ENCODE measurements around the gene RASA3. TPM values are rescaled to one million over a fixed set of nuclear protein-coding genes. Genes with fewer than 3 reads are reported as not detected.

Gene RASA3
- total RNA-seq, 2 experiments from 2014 or later: 28.9 to 32.3 TPM

- intact Hi-C loops (cut with micrococcal nuclease): loop anchor here (5.0 kb wide), 1 partner anchor 85 kb away; no protein-coding TSS in a partner anchor
- Mint-ChIP-seq H3K36me3 (ENCODE audit: low read depth) (no peaks in the 10 kb centered on the region), H3K4me1 (ENCODE audit: low read depth) (peaks cover 28% of the 10 kb centered on the region), H3K4me3 (no peak overlapping the region), H3K27me3 (no peaks in the 10 kb centered on the region), H3K27ac (no peak overlapping the region), H3K9me3 (peaks cover 2% of the 10 kb centered on the region)
- POLR2A ChIA-PET: interaction anchor here (1.0 to 5.4 kb wide), 3 partner anchors 9 to 14 kb away, joined by 3 to 50 read pairs (median 4); no protein-coding TSS in a partner anchor
- TF ChIP-seq CTCF (IDR thresholded peaks at IDR 0.05): no peak
- peak; percentile 1 for DNase-seq
- no peak for ATAC-seq
- CTCF ChIA-PET: interaction anchor here (1.3 to 1.4 kb wide), 3 partner anchors 10 to 76 kb away, joined by 3 to 5 read pairs (median 5); no protein-coding TSS in a partner anchor
Measured at GRCh38 chr13:114142137-114142550, 9.7 kb upstream of the RASA3 start.

GRCh38 chr13:114141261-114141996, 9.0 kb upstream of the RASA3 start:
- peaks cover 2% of the 10 kb centered on the region for H3K9me3 Mint-ChIP-seq
- TF ChIP-seq CTCF (IDR thresholded peaks at IDR 0.05): no peak
- H3K36me3 Mint-ChIP-seq (ENCODE audit: low read depth): no peaks in the 10 kb centered on the region
- ChIA-PET POLR2A (interaction anchor here (1.2 to 5.4 kb wide), 6 partner anchors 11 to 76 kb away, joined by 3 to 50 read pairs (median 6); no protein-coding TSS in a partner anchor), CTCF (interaction anchor here (1.3 kb wide), 1 partner anchor 85 kb away, joined by 5 read pairs; no protein-coding TSS in a partner anchor)
- H3K27me3 Mint-ChIP-seq: no peaks in the 10 kb centered on the region
- ATAC-seq: no peak
- intact Hi-C loops (cut with micrococcal nuclease): loop anchor here (5.0 kb wide), 1 partner anchor 86 kb away; no protein-coding TSS in a partner anchor
- no peak overlapping the region for H3K27ac Mint-ChIP-seq
- H3K4me1 Mint-ChIP-seq (ENCODE audit: low read depth): peaks cover 21% of the 10 kb centered on the region
- DNase-seq: no peak
- H3K4me3 Mint-ChIP-seq: no peak overlapping the region

GRCh38 chr13:114140906-114141250, 8.5 kb upstream of the RASA3 start:
- DNase-seq: peak; percentile 64
- ATAC-seq: peak; percentile 25
- POLR2A ChIA-PET: interaction anchor here (1.0 to 1.9 kb wide), 10 partner anchors 10 to 88 kb away, joined by 3 to 18 read pairs (median 5); no protein-coding TSS in a partner anchor
- intact Hi-C loops (cut with micrococcal nuclease): loop anchor here (5.0 kb wide), 1 partner anchor 86 kb away; no protein-coding TSS in a partner anchor
- TF ChIP-seq CTCF (IDR thresholded peaks at IDR 0.05): no peak
- CTCF ChIA-PET: interaction anchor here (1.3 kb wide), 1 partner anchor 85 kb away, joined by 5 read pairs; no protein-coding TSS in a partner anchor
- peaks cover 15% of the 10 kb centered on the region for H3K4me1 Mint-ChIP-seq (ENCODE audit: low read depth)
- H3K9me3 Mint-ChIP-seq: peaks cover 2% of the 10 kb centered on the region
- H3K27ac Mint-ChIP-seq: no peak overlapping the region
- no peak overlapping the region for H3K4me3 Mint-ChIP-seq
- no peaks in the 10 kb centered on the region for H3K27me3 Mint-ChIP-seq
- H3K36me3 Mint-ChIP-seq (ENCODE audit: low read depth): no peaks in the 10 kb centered on the region

GRCh38 chr13:114140131-114140905, 7.9 kb upstream of the RASA3 start:
- TF ChIP-seq CTCF (IDR thresholded peaks at IDR 0.05): no peak
- intact Hi-C loops (cut with micrococcal nuclease): loop anchor here (5.0 kb wide), 1 partner anchor 87 kb away; no protein-coding TSS in a partner anchor
- ChIA-PET POLR2A (interaction anchor here (1.0 to 1.9 kb wide), 10 partner anchors 9 to 88 kb away, joined by 3 to 18 read pairs (median 5); no protein-coding TSS in a partner anchor), CTCF (interaction anchor here (0.7 to 1.3 kb wide), 3 partner anchors 10 to 86 kb away, joined by 3 to 5 read pairs (median 3); no protein-coding TSS in a partner anchor)
- DNase-seq (peak; percentile 74), ATAC-seq (peak; percentile 12)
- H3K4me1 Mint-ChIP-seq (ENCODE audit: low read depth): peaks cover 9% of the 10 kb centered on the region
- no peaks in the 10 kb centered on the region for H3K27me3 Mint-ChIP-seq
- H3K27ac Mint-ChIP-seq: no peak overlapping the region
- H3K4me3 Mint-ChIP-seq: no peak overlapping the region
- H3K9me3 Mint-ChIP-seq: peaks cover 2% of the 10 kb centered on the region
- H3K36me3 Mint-ChIP-seq (ENCODE audit: low read depth): no peaks in the 10 kb centered on the region

Measured in activated CD8-positive, alpha-beta T cell treated with anti-CD3 and anti-CD28 coated beads for 36 hours (primary cell).